Right lobe of liver (tissue), 4 donors: ENCODE results near the gene MACROD2.

Source experiments
- CTCF ChIP-seq, 4 donors: fragments of 200-600 bp in 3 of 4; fragments of 450-650 bp in 1 of 4; IDR thresholded peaks; one replicate each; pipeline versions ENCODE4 v1.5.1 to v1.8.0; 2016 to 2022; ENCODE audit warnings: antibody characterized with exemption in 4 of 4, mild to moderate bottlenecking in 2 of 4
- POLR2A ChIP-seq: fragments of 450-650 bp; IDR thresholded peaks from one replicate; pipeline ENCODE4 v1.6.1; 2017; ENCODE audit warnings: antibody characterized with exemption, mild to moderate bottlenecking
- donor health status: DM: no; HTN: no; CAD: no.
- donor health status: DM: no; HTN: no; CAD: no.
- donor health status: DM: no; HTN: yes; CAD: no.

- TF ChIP-seq CTCF (IDR thresholded peaks at IDR 0.05) = no peak
- no peak for TF ChIP-seq POLR2A
Measured at GRCh38 chr20:14148042-14148441, 152.7 kb downstream of the MACROD2 start.
